GM12878 (cell line): ENCODE results near the gene POLN.

Source experiments
- ATF2 ChIP-seq: IDR thresholded peaks from 2 replicates; pipeline ENCODE4 v1.6.1; 2012; ENCODE audit warnings: low read length, inconsistent platforms
- CTCF ChIP-seq, 3 experiments: IDR thresholded peaks in 2 of 3; conservative IDR thresholded peaks in 1 of 3; 2 replicates each; pipeline ENCODE4 v1.5.1; 2011; ENCODE audit warnings: low read depth in 3 of 3, low read length in 3 of 3, mild to moderate bottlenecking in 3 of 3, control low read depth in 2 of 3, moderate library complexity in 2 of 3, inconsistent platforms in 1 of 3, mixed read lengths in 1 of 3; ENCODE audit not compliant: control insufficient read depth in 2 of 3, insufficient read depth in 1 of 3; ENCODE audit errors: extremely low read depth in 1 of 3
- EP300 ChIP-seq, 2 experiments: fragments of 150-350 bp in 1 of 2; IDR thresholded peaks; 2 replicates each; pipeline ENCODE4 v1.6.1; 2011 to 2012; ENCODE audit warnings: low read depth in 2 of 2, low read length in 2 of 2, borderline replicate concordance in 1 of 2, improper control_type of control experiment in 1 of 2, inconsistent platforms in 1 of 2; ENCODE audit not compliant: control insufficient read depth in 1 of 2
- EZH2 ChIP-seq: IDR thresholded peaks from 2 replicates; pipeline ENCODE4 v1.6.1; 2012; ENCODE audit warnings: low read depth, mild to moderate bottlenecking, control low read depth, inconsistent platforms, low read length, borderline replicate concordance; ENCODE audit not compliant: control insufficient read depth
- HDAC6 ChIP-seq: fragments of 200-600 bp; sonication (generic); IDR thresholded peaks from one replicate; pipeline ENCODE4 v1.8.0; 2017; ENCODE audit warnings: antibody characterized with exemption; ENCODE audit not compliant: unreplicated experiment
- IRF3 ChIP-seq: fragments of 450-650 bp; IDR thresholded peaks from 2 replicates; pipeline ENCODE4 v1.6.1; 2014; ENCODE audit warnings: mild to moderate bottlenecking
- PBX3 ChIP-seq: IDR thresholded peaks from 2 replicates; pipeline ENCODE4 v1.6.1; 2011; ENCODE audit warnings: mild to moderate bottlenecking, low read depth, low read length, moderate library complexity; ENCODE audit not compliant: insufficient replicate concordance
- POLR2AphosphoS2 ChIP-seq: IDR thresholded peaks from 2 replicates; pipeline ENCODE4 v1.6.1; 2011; ENCODE audit warnings: low read depth, mild to moderate bottlenecking, low read length, improper control_type of control experiment, moderate library complexity
- RELA ChIP-seq: fragments of 450-650 bp; IDR thresholded peaks from 2 replicates; pipeline ENCODE4 v1.8.0; 2014; ENCODE audit warnings: borderline replicate concordance; ENCODE audit not compliant: partially characterized antibody
- SIN3A ChIP-seq: IDR thresholded peaks from 2 replicates; pipeline ENCODE4 v1.6.1; 2012; ENCODE audit warnings: low read depth, low read length, improper control_type of control experiment
- TAF1 ChIP-seq: IDR thresholded peaks from 2 replicates; pipeline ENCODE4 v1.6.1; 2011; ENCODE audit warnings: mild to moderate bottlenecking, low read depth, low read length, borderline replicate concordance

GRCh38 chr4:2059046-2059725 lies 182.7 kb downstream of the POLN start, which contains the start of gene NAT8L:
- TF ChIP-seq ATF2: no peak
- no peak for TF ChIP-seq TAF1
- TF ChIP-seq IRF3: no peak
- TF ChIP-seq EZH2: no peak
- TF ChIP-seq CTCF (IDR thresholded peaks at IDR 0.05 in 2 of 3, conservative IDR thresholded peaks at IDR 0.05 in 1 of 3; ENCODE audit: control insufficient read depth in 2 of 3, extremely low read depth in 1 of 3, insufficient read depth in 1 of 3, low read depth in 3 of 3, low read length in 3 of 3): no peak
- no peak for TF ChIP-seq EP300 (IDR thresholded peaks at IDR 0.05; ENCODE audit: borderline replicate concordance in 1 of 2, control insufficient read depth in 1 of 2, low read depth in 2 of 2, low read length in 2 of 2)
- TF ChIP-seq PBX3: no peak
- TF ChIP-seq POLR2AphosphoS2: no peak
- TF ChIP-seq HDAC6: no peak
- TF ChIP-seq SIN3A: no peak
- TF ChIP-seq RELA: no peak
